KMS-11 (cell line): ENCODE results near the gene DDX5.

Experiments
- H2AFZ ChIP-seq: fragments of 200-600 bp; sonication (generic); 2 replicates; pipeline ENCODE4 v1.6.1; 2016; ENCODE audit warnings: antibody characterized with exemption, mixed run types, low read depth
- H3K27ac ChIP-seq: fragments of 200-600 bp; sonication (generic); 2 replicates; pipeline ENCODE4 v1.6.1; 2016; ENCODE audit warnings: mild to moderate bottlenecking, mixed run types
- H3K27me3 ChIP-seq: fragments of 200-600 bp; sonication (generic); 2 replicates; pipeline ENCODE4 v1.6.1; 2017; ENCODE audit warnings: mild to moderate bottlenecking, low read depth, mixed run types, moderate library complexity; ENCODE audit not compliant: insufficient read depth
- H3K36me3 ChIP-seq: fragments of 200-600 bp; sonication (generic); 2 replicates; pipeline ENCODE4 v1.6.1; 2017; ENCODE audit warnings: mild to moderate bottlenecking, mixed run types; ENCODE audit not compliant: insufficient read depth
- H3K4me1 ChIP-seq: fragments of 200-600 bp; sonication (generic); 2 replicates; pipeline ENCODE4 v1.6.1; 2016; ENCODE audit warnings: mild to moderate bottlenecking, low read depth, mixed run types; ENCODE audit not compliant: poor library complexity, severe bottlenecking
- H3K4me2 ChIP-seq: fragments of 200-600 bp; sonication (generic); 2 replicates; pipeline ENCODE4 v1.7.0; 2016; ENCODE audit warnings: mild to moderate bottlenecking, mixed run types
- H3K4me3 ChIP-seq: fragments of 200-600 bp; sonication (generic); IDR thresholded peaks from 2 replicates; pipeline ENCODE4 v1.6.1; 2017; ENCODE audit warnings: low read depth, low read length, mixed read lengths; ENCODE audit not compliant: insufficient read depth
- H3K79me2 ChIP-seq: fragments of 200-600 bp; sonication (generic); 2 replicates; pipeline ENCODE4 v1.6.1; 2016; ENCODE audit warnings: low read depth, mixed run types; ENCODE audit not compliant: insufficient read depth
- H3K9ac ChIP-seq: fragments of 200-600 bp; sonication (generic); 2 replicates; pipeline ENCODE4 v1.6.1; 2016; ENCODE audit warnings: mild to moderate bottlenecking, mixed run types
- H4K20me1 ChIP-seq: fragments of 200-600 bp; sonication (generic); 2 replicates; pipeline ENCODE4 v1.6.1; 2016; ENCODE audit warnings: mild to moderate bottlenecking, mixed run types; ENCODE audit not compliant: insufficient read depth
- TF ChIP-seq, protein P1 (sequence below): fragments of 200-600 bp; sonication (generic); conservative IDR thresholded peaks from 2 replicates; pipeline ENCODE4 v1.6.1; 2017; ENCODE audit warnings: low read depth, mild to moderate bottlenecking, antibody characterized with exemption, low read length, moderate library complexity, mixed read lengths

The DDX5 gene

DNA sequence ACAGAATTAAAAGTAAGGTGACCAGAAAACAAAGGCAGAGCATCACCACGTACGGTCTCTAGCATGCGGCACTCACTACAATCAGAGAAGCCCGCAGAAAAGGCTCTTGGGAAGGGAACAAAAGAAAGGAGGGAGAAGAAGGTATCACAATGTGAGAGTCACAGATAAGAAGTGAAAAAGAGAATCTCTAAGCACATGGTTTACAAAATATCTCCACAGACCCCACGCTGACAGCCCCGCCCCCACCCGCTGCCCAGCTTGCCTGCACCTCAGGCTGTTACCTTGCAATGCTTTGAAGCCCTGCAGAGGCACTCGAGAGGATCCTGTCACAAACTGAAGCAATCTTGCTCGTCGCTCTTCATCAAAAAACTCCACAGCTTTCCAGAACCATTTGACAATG, 41.2 kb upstream of the DDX5 start:
- Histone ChIP-seq H2AFZ (no peak overlapping the region), H3K36me3 (no peaks in the 10 kb centered on the region), H3K4me3 (no peak overlapping the region), H4K20me1 (no peaks in the 10 kb centered on the region), H3K79me2 (no peaks in the 10 kb centered on the region), H3K9ac (no peak overlapping the region), H3K27me3 (no peaks in the 10 kb centered on the region), H3K4me1 (no peaks in the 10 kb centered on the region), H3K27ac (no peak overlapping the region), H3K4me2 (no peak overlapping the region)
- TF ChIP-seq, protein P1, sequence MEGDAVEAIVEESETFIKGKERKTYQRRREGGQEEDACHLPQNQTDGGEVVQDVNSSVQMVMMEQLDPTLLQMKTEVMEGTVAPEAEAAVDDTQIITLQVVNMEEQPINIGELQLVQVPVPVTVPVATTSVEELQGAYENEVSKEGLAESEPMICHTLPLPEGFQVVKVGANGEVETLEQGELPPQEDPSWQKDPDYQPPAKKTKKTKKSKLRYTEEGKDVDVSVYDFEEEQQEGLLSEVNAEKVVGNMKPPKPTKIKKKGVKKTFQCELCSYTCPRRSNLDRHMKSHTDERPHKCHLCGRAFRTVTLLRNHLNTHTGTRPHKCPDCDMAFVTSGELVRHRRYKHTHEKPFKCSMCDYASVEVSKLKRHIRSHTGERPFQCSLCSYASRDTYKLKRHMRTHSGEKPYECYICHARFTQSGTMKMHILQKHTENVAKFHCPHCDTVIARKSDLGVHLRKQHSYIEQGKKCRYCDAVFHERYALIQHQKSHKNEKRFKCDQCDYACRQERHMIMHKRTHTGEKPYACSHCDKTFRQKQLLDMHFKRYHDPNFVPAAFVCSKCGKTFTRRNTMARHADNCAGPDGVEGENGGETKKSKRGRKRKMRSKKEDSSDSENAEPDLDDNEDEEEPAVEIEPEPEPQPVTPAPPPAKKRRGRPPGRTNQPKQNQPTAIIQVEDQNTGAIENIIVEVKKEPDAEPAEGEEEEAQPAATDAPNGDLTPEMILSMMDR: no peak

DNA sequence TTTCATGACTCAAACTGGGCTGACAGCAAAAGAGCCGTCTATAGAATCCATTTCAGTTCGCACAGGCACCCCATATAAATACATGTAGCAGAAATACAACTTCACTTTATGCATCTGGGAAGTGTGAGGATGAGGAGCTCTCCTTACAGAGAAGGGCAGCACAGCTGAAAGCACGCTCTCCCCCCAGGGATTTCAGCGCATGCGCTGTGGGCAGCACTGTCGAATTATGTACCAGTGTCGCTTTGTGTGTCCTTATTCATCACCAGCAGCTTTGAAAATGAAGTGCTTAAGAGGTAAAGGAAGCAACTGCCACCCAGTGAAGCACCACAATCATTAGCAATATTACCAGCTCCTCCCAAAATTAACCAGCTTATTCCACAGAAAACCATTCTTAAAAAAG, 40.6 kb upstream of the DDX5 start:
- Histone ChIP-seq H3K79me2 (no peaks in the 10 kb centered on the region), H4K20me1 (no peaks in the 10 kb centered on the region), H3K4me1 (no peaks in the 10 kb centered on the region), H3K27ac (no peak overlapping the region), H3K4me3 (no peak overlapping the region), H2AFZ (no peak overlapping the region), H3K27me3 (no peaks in the 10 kb centered on the region), H3K4me2 (no peak overlapping the region), H3K36me3 (no peaks in the 10 kb centered on the region), H3K9ac (no peak overlapping the region)
- TF ChIP-seq, protein P1: no peak

DNA sequence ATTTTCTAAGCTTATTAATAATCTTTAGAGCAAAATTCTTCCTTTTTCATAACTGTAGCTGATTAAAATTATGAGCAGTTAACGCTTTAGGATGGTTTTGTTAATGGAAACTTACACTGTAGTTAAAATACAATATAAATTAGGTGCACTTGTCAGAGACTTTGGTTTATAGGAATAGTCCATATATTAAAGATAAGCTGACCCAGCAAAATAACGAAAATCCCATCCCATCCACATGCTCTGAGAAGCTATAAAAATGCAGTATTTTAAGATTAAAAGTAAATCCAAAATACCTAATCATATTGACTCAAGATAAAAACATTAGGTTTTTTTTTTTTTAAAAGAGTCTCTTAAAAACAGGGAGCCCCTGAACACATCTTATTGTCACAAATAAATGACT, 38.7 kb upstream of the DDX5 start:
- H4K20me1 ChIP-seq: no peaks in the 10 kb centered on the region
- TF ChIP-seq, protein P1: no peak
- no peaks in the 10 kb centered on the region for H3K36me3 ChIP-seq
- H3K9ac ChIP-seq: no peak overlapping the region
- no peak overlapping the region for H2AFZ ChIP-seq
- no peak overlapping the region for H3K27ac ChIP-seq
- H3K4me3 ChIP-seq: no peak overlapping the region
- H3K27me3 ChIP-seq: no peaks in the 10 kb centered on the region
- no peaks in the 10 kb centered on the region for H3K79me2 ChIP-seq
- H3K4me1 ChIP-seq: no peaks in the 10 kb centered on the region
- H3K4me2 ChIP-seq: no peak overlapping the region

DNA sequence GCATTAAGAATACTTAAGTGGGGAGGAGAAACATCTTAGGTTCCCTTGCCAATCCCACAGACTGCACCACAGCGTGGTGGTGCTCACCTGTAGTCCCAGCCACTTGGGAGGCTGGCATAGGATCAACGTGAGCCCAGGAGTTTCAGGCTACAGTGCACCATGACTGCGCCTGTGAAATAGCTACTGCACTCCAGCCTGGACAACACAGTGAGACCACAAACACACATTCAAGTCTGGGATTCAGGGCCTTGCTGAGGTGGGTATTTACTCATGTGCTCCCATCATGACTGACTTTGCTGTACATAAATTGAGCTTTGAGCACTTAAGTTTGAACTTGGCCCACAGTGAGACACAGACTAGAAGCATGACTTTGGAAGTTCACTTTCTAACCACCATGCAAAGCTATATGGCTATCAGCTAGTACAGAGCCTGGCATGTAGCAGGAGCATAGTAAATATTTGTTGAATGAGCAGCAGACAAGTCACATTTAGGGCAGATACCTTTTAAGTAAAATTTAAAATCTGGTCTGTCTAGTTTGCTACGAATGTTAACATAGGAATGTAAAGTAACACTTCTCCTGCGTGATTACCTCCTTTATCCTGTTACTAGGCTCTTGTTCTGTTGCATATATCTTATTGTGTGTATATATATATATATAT, 34.2 kb upstream of the DDX5 start:
- no peaks in the 10 kb centered on the region for H4K20me1 ChIP-seq
- no peaks in the 10 kb centered on the region for H3K4me1 ChIP-seq
- 0 out of 2 replicates have a peak, but pooled peaks cover 4% of the 10 kb centered on the region for H3K36me3 ChIP-seq
- no peaks in the 10 kb centered on the region for H3K27me3 ChIP-seq
- no peak overlapping the region for H3K9ac ChIP-seq
- H3K4me3 ChIP-seq: no peak overlapping the region
- H3K79me2 ChIP-seq: no peaks in the 10 kb centered on the region
- no peak overlapping the region for H3K4me2 ChIP-seq
- H3K27ac ChIP-seq: no peak overlapping the region
- H2AFZ ChIP-seq: no peak overlapping the region
- TF ChIP-seq, protein P1: no peak
